K562 (cell line): ENCODE data around the gene CAMSAP2. TPM values are rescaled to one million over a fixed set of nuclear protein-coding genes. Genes with fewer than 3 reads are reported as not detected.

Source experiments
- BCL6 ChIP-seq: fragments of 250-450 bp; sonication (Bioruptor Pico); IDR thresholded peaks from 2 replicates; pipeline ENCODE4 v1.4.0; 2020
- CXXC5 ChIP-seq: fragments of 250-450 bp; sonication (Bioruptor Pico); IDR thresholded peaks from 2 replicates; pipeline ENCODE4 v1.8.0; 2022; ENCODE audit warnings: inconsistent platforms, mild to moderate bottlenecking, moderate library complexity
- E2F5 ChIP-seq: sonication (generic); formaldehyde crosslinking; IDR thresholded peaks from 2 replicates; pipeline ENCODE4 v1.8.0; 2022; ENCODE audit warnings: mild to moderate bottlenecking, missing genetic modification reagents
- FIP1L1 ChIP-seq: fragments of 200-400 bp; formaldehyde crosslinking; IDR thresholded peaks from 2 replicates; pipeline ENCODE4 v1.6.1; 2018; ENCODE audit warnings: mild to moderate bottlenecking, low read depth, low read length; ENCODE audit not compliant: poor library complexity, severe bottlenecking
- TCF7L2 ChIP-seq: fragments of 150-350 bp; IDR thresholded peaks from 2 replicates; pipeline ENCODE4 v1.6.1; 2016; ENCODE audit warnings: low read depth, mild to moderate bottlenecking, low read length, moderate library complexity
- THRA ChIP-seq: fragments of 450-650 bp; IDR thresholded peaks from 2 replicates; pipeline ENCODE4 v1.6.1; 2017; ENCODE audit warnings: mild to moderate bottlenecking, moderate library complexity
- ZKSCAN3 ChIP-seq: fragments of 250-450 bp; sonication (Bioruptor Pico); IDR thresholded peaks from 2 replicates; pipeline ENCODE4 v1.4.0; 2020
- ZNF609 ChIP-seq: sonication (generic); formaldehyde crosslinking; IDR thresholded peaks from 2 replicates; pipeline ENCODE4 v1.8.1; 2023; ENCODE audit warnings: missing genetic modification reagents, mild to moderate bottlenecking, borderline replicate concordance
- ZNF668 ChIP-seq: fragments of 250-450 bp; sonication (Bioruptor Pico); IDR thresholded peaks from 2 replicates; pipeline ENCODE4 v1.8.0; 2022; ENCODE audit warnings: mild to moderate bottlenecking, inconsistent platforms
- polyA plus RNA-seq, 8 experiments: library from polyadenylated mRNA; depleted of rRNA in 4 of 8; stranded (reverse) in 5 of 8; unstranded in 3 of 8; fragments of >200 nt; fragmentation: Nextera tagmentation in 2 of 8; fragmentation: Illumina TruSeq in 1 of 8; extraction: Ambion mirVana in 2 of 8; extraction: Trizol in 1 of 8; gene quantifications; 2 replicates each; pipeline versions ENCODE4 v1.2.1 to v1.2.3, GENCODE V29; 2011 to 2014; ENCODE audit warnings: inconsistent platforms in 1 of 8, missing spikeins in 1 of 8
- total RNA-seq, 7 experiments: library from RNA; depleted of rRNA in 6 of 7; stranded (reverse); fragments of >200 nt in 6 of 7; fragmentation: Illumina TruSeq in 2 of 7; extraction: Trizol in 2 of 7; gene quantifications; 2 replicates each; pipeline versions ENCODE4 v1.2.1 to v1.2.3, GENCODE V29; 2011 to 2021; ENCODE audit warnings: low replicate concordance in 1 of 7

CAMSAP2 gene
- total and polyA plus RNA-seq, 9 of the 15 experiments (the other 6 are each of a cell fraction or from before 2014, with no cell fraction given): 1.4 to 7.5 (median 2.7) TPM

- no peak for TF ChIP-seq THRA
- TF ChIP-seq FIP1L1: no peak
- peak; percentile 67 for TF ChIP-seq TCF7L2
- no peak for TF ChIP-seq ZKSCAN3 (CRISPR knock-in tag)
- no peak for TF ChIP-seq E2F5 (CRISPR knock-in tag)
- TF ChIP-seq BCL6: no peak
- TF ChIP-seq ZNF609 (CRISPR knock-in tag): no peak
- TF ChIP-seq CXXC5 (CRISPR knock-in tag): peak; percentile 36; the same call in 1 of the 2 replicates
- TF ChIP-seq ZNF668 (CRISPR knock-in tag): no peak
These were observed 152.4 kb downstream of the CAMSAP2 start (continued) for GRCh38 chr1:200890818-200891773.
